Neural cell (in vitro differentiated cells): ENCODE measurements around the gene PCDHGC3. TPM values are rescaled to one million over a fixed set of nuclear protein-coding genes. Genes with fewer than 3 reads are reported as not detected.

ENCODE experiments used
- H2AFZ ChIP-seq: fragments of 200-600, 300-800 bp; sonication (generic), shearing (Covaris generic); 2 replicates; pipeline ENCODE4 v1.6.0; 2014; ENCODE audit warnings: low read depth, mild to moderate bottlenecking, antibody characterized with exemption, low read length, moderate library complexity
- H3F3A ChIP-seq: fragments of 200-600 bp; shearing (Covaris generic); 2 replicates; pipeline ENCODE4 v1.6.1; 2016; ENCODE audit warnings: mild to moderate bottlenecking, moderate library complexity, mixed read lengths, antibody characterized with exemption, low read length; ENCODE audit not compliant: insufficient read depth, poor library complexity, severe bottlenecking
- H3K27ac ChIP-seq: fragments of 200-600, 300-800 bp; sonication (generic), shearing (Covaris generic); 2 replicates; pipeline ENCODE4 v1.5.1; 2014; ENCODE audit warnings: mild to moderate bottlenecking, low read length, moderate library complexity
- H3K27me3 ChIP-seq: fragments of 300-800, 200-600 bp; sonication (generic), shearing (Covaris generic); 2 replicates; pipeline ENCODE4 v1.6.0; 2014; ENCODE audit warnings: mild to moderate bottlenecking, low read depth, low read length, moderate library complexity; ENCODE audit not compliant: insufficient read depth
- H3K36me3 ChIP-seq: fragments of 300-800, 200-600 bp; sonication (generic), shearing (Covaris generic); 2 replicates; pipeline ENCODE4 v1.5.1; 2014; ENCODE audit warnings: mild to moderate bottlenecking, antibody characterized with exemption, low read length, moderate library complexity; ENCODE audit not compliant: insufficient read depth
- H3K4me2 ChIP-seq: fragments of 300-800, 200-600 bp; sonication (generic), shearing (Covaris generic); 2 replicates; pipeline ENCODE4 v1.6.0; 2014; ENCODE audit warnings: mild to moderate bottlenecking, low read length
- H3K4me3 ChIP-seq: fragments of 300-800, 200-600 bp; sonication (generic), shearing (Covaris generic); 2 replicates; pipeline ENCODE4 v1.5.1; 2014; ENCODE audit warnings: mild to moderate bottlenecking, low read length, moderate library complexity
- H3K79me2 ChIP-seq: fragments of 200-600 bp; shearing (Covaris generic); replicated peaks from 2 replicates; pipeline ENCODE4 v1.6.0; 2014; ENCODE audit warnings: mild to moderate bottlenecking, low read length, moderate library complexity; ENCODE audit not compliant: insufficient read depth
- H3K9ac ChIP-seq: fragments of 300-800, 200-600 bp; sonication (generic), shearing (Covaris generic); 2 replicates; pipeline ENCODE4 v1.6.1; 2016; ENCODE audit warnings: mild to moderate bottlenecking, low read length, mixed read lengths
- H3K9me2 ChIP-seq: fragments of 200-600 bp; shearing (Covaris generic); 2 replicates; pipeline ENCODE4 v1.6.1; 2016; ENCODE audit warnings: mild to moderate bottlenecking, low read length, mixed read lengths; ENCODE audit not compliant: insufficient read depth
- H3K9me3 ChIP-seq: fragments of 200-600, 300-800 bp; sonication (generic), shearing (Covaris generic); 2 replicates; pipeline ENCODE4 v1.6.1; 2016; ENCODE audit warnings: mild to moderate bottlenecking, mixed run types, low read length, moderate library complexity, mixed read lengths
- H4K20me1 ChIP-seq: fragments of 200-600 bp; shearing (Covaris generic); 2 replicates; pipeline ENCODE4 v1.6.1; 2016; ENCODE audit warnings: mild to moderate bottlenecking, mixed run types; ENCODE audit not compliant: insufficient read depth
- CTCF ChIP-seq: fragments of 450-650 bp; IDR thresholded peaks from 2 replicates; pipeline ENCODE4 v1.5.1; 2014; ENCODE audit warnings: antibody characterized with exemption, mild to moderate bottlenecking, moderate library complexity; ENCODE audit not compliant: poor library complexity, severe bottlenecking
- EP300 ChIP-seq: fragments of 450-650 bp; conservative IDR thresholded peaks from 2 replicates; pipeline ENCODE4 v1.6.1; 2014; ENCODE audit warnings: antibody characterized with exemption, mild to moderate bottlenecking, moderate library complexity; ENCODE audit not compliant: poor library complexity, severe bottlenecking
- EZH2 ChIP-seq: fragments of 200-600, 300-800 bp; shearing (Covaris generic), sonication (generic); IDR thresholded peaks from 2 replicates; pipeline ENCODE4 v1.6.1; 2014; ENCODE audit warnings: antibody characterized with exemption, low read length, borderline replicate concordance, mild to moderate bottlenecking; ENCODE audit not compliant: insufficient read depth, poor library complexity, severe bottlenecking
- MXI1 ChIP-seq: fragments of 450-650 bp; conservative IDR thresholded peaks from 2 replicates; pipeline ENCODE4 v1.6.1; 2014; ENCODE audit warnings: antibody characterized with exemption, mild to moderate bottlenecking; ENCODE audit not compliant: poor library complexity, severe bottlenecking
- POLR2AphosphoS5 ChIP-seq: IDR thresholded peaks from 2 replicates; pipeline ENCODE4 v1.6.1; 2012
- RAD21 ChIP-seq: fragments of 450-650 bp; conservative IDR thresholded peaks from 2 replicates; pipeline ENCODE4 v1.6.1; 2014; ENCODE audit warnings: antibody characterized with exemption, mild to moderate bottlenecking, moderate library complexity
- REST ChIP-seq: IDR thresholded peaks from 2 replicates; pipeline ENCODE4 v1.6.1; 2012; ENCODE audit warnings: borderline replicate concordance
- SMC3 ChIP-seq: fragments of 450-650 bp; conservative IDR thresholded peaks from 2 replicates; pipeline ENCODE4 v1.6.1; 2014; ENCODE audit warnings: antibody characterized with exemption, mild to moderate bottlenecking, moderate library complexity; ENCODE audit not compliant: poor library complexity
- TAF1 ChIP-seq: IDR thresholded peaks from 2 replicates; pipeline ENCODE4 v1.6.1; 2012; ENCODE audit warnings: low read depth
- polyA plus RNA-seq: library from polyadenylated mRNA; depleted of rRNA; stranded (reverse); fragments of >200 nt; gene quantifications from 2 replicates; pipeline ENCODE4 v1.2.3, GENCODE V29; 2014

Gene PCDHGC3
- polyA plus RNA-seq, 1 donor from 2014 or later = 2.1 TPM

GRCh38 chr5:141518618-141519015 is 42.9 kb downstream of the PCDHGC3 start:
- H3K79me2 ChIP-seq = no peaks in the 10 kb centered on the region
- no peak overlapping the region for H2AFZ ChIP-seq
- no peaks in the 10 kb centered on the region for H4K20me1 ChIP-seq
- H3F3A ChIP-seq = no peaks in the 10 kb centered on the region
- no peak overlapping the region for H3K4me2 ChIP-seq
- H3K9ac ChIP-seq = no peak overlapping the region
- no peak overlapping the region for H3K27ac ChIP-seq
- no peaks in the 10 kb centered on the region for H3K9me3 ChIP-seq
- H3K4me3 ChIP-seq = no peak overlapping the region
- H3K9me2 ChIP-seq = no peaks in the 10 kb centered on the region
- H3K27me3 ChIP-seq = no peaks in the 10 kb centered on the region
- no peak for TF ChIP-seq MXI1
- no peak for TF ChIP-seq POLR2AphosphoS5
- TF ChIP-seq EP300 = no peak
- TF ChIP-seq REST = no peak
- TF ChIP-seq EZH2 = no peak
- no peak for TF ChIP-seq CTCF
- TF ChIP-seq RAD21 = no peak
- TF ChIP-seq TAF1 = no peak
- TF ChIP-seq SMC3 = no peak
- peaks cover 11% of the 10 kb centered on the region for H3K36me3 ChIP-seq

- Histone ChIP-seq H3K4me2 (no peak overlapping the region), H3K36me3 (peaks cover 11% of the 10 kb centered on the region), H3K4me3 (no peak overlapping the region), H4K20me1 (no peaks in the 10 kb centered on the region), H3K9ac (no peak overlapping the region), H3K9me3 (no peaks in the 10 kb centered on the region), H3F3A (no peaks in the 10 kb centered on the region), H3K9me2 (no peaks in the 10 kb centered on the region), H3K27me3 (no peaks in the 10 kb centered on the region), H3K27ac (no peak overlapping the region), H3K79me2 (no peaks in the 10 kb centered on the region), H2AFZ (no peak overlapping the region)
- TF ChIP-seq RAD21 (no peak), MXI1 (no peak), EZH2 (no peak), POLR2AphosphoS5 (no peak), SMC3 (no peak), CTCF (no peak), REST (no peak), TAF1 (no peak), EP300 (no peak)
Observed at GRCh38 chr5:141519605-141520565, 44.1 kb downstream of the PCDHGC3 start.
